H9 (cell line): ENCODE results near the gene CAPN12. TPM values are rescaled to one million over a fixed set of nuclear protein-coding genes. Genes with fewer than 3 reads are reported as not detected.

Experiments used
- DNase-seq: peaks from one replicate; pipeline ENCODE4 v3.0.0-alpha.2; 2017
- H2AFZ ChIP-seq: one replicate; pipeline ENCODE4 v1.6.1; 2013; ENCODE audit warnings: mild to moderate bottlenecking, low read length, control low read depth, moderate library complexity
- H2AK5ac ChIP-seq: 2 replicates; pipeline ENCODE4 v1.6.1; 2013; ENCODE audit warnings: low read length, control low read depth, mixed read lengths; ENCODE audit not compliant: insufficient read length
- H2BK120ac ChIP-seq: one replicate; pipeline ENCODE4 v1.6.1; 2013; ENCODE audit warnings: low read depth, mild to moderate bottlenecking, low read length, control low read depth, inconsistent platforms; ENCODE audit not compliant: poor library complexity, severe bottlenecking
- H2BK12ac ChIP-seq: 2 replicates; pipeline ENCODE4 v1.6.1; 2013; ENCODE audit warnings: low read length, control low read depth, mixed read lengths, low read depth; ENCODE audit not compliant: insufficient read length
- H2BK15ac ChIP-seq: 2 replicates; pipeline ENCODE4 v1.6.1; 2013; ENCODE audit warnings: low read depth, low read length, control low read depth
- H2BK20ac ChIP-seq: one replicate; pipeline ENCODE4 v1.6.1; 2013; ENCODE audit warnings: low read depth, mild to moderate bottlenecking, low read length, control low read depth, inconsistent platforms; ENCODE audit not compliant: poor library complexity, severe bottlenecking
- H2BK5ac ChIP-seq: 2 replicates; pipeline ENCODE4 v1.6.1; 2013; ENCODE audit warnings: low read length, control low read depth, mixed read lengths; ENCODE audit not compliant: insufficient read length
- H3K14ac ChIP-seq: 2 replicates; pipeline ENCODE4 v1.6.1; 2013; ENCODE audit warnings: low read length, control low read depth; ENCODE audit not compliant: insufficient read depth
- H3K18ac ChIP-seq: 2 replicates; pipeline ENCODE4 v1.6.1; 2013; ENCODE audit warnings: low read depth, mild to moderate bottlenecking, mixed read lengths, low read length, control low read depth; ENCODE audit not compliant: insufficient read length
- H3K23ac ChIP-seq: 2 replicates; pipeline ENCODE4 v1.6.1; 2013; ENCODE audit warnings: low read length, control low read depth, mixed read lengths, low read depth; ENCODE audit not compliant: insufficient read length
- H3K23me2 ChIP-seq: 2 replicates; pipeline ENCODE4 v1.6.1; 2013; ENCODE audit warnings: low read depth, mild to moderate bottlenecking, mixed read lengths, low read length, control low read depth; ENCODE audit not compliant: insufficient read length, poor library complexity, severe bottlenecking
- H3K27ac ChIP-seq: 2 replicates; pipeline ENCODE4 v1.5.1; 2013; ENCODE audit warnings: low read length, control low read depth, mixed read lengths, low read depth; ENCODE audit not compliant: insufficient read length
- H3K27me3 ChIP-seq: 2 replicates; pipeline ENCODE4 v1.6.1; 2013; ENCODE audit warnings: low read length, control low read depth, inconsistent platforms; ENCODE audit not compliant: insufficient read depth
- H3K4ac ChIP-seq: 2 replicates; pipeline ENCODE4 v1.6.1; 2013; ENCODE audit warnings: low read depth, mild to moderate bottlenecking, control low read depth, inconsistent platforms, low read length, moderate library complexity
- H3K4me1 ChIP-seq: 2 replicates; pipeline ENCODE4 v1.6.1; 2013; ENCODE audit warnings: low read length, control low read depth, inconsistent platforms; ENCODE audit not compliant: insufficient read depth
- H3K4me2 ChIP-seq: 2 replicates; pipeline ENCODE4 v1.6.1; 2013; ENCODE audit warnings: low read length, control low read depth, mixed read lengths; ENCODE audit not compliant: insufficient read length, insufficient read depth
- H3K56ac ChIP-seq: 2 replicates; pipeline ENCODE4 v1.6.1; 2013; ENCODE audit warnings: low read depth, mild to moderate bottlenecking, mixed read lengths, low read length, control low read depth; ENCODE audit not compliant: insufficient read length
- H3K79me1 ChIP-seq: 2 replicates; pipeline ENCODE4 v1.6.1; 2013; ENCODE audit warnings: low read depth, mild to moderate bottlenecking, moderate library complexity, low read length, control low read depth, inconsistent platforms; ENCODE audit not compliant: insufficient read depth, poor library complexity, severe bottlenecking
- H3K79me2 ChIP-seq: 2 replicates; pipeline ENCODE4 v1.6.1; 2013; ENCODE audit warnings: low read length, control low read depth, inconsistent platforms; ENCODE audit not compliant: insufficient read depth
- H3K9ac ChIP-seq: 2 replicates; pipeline ENCODE4 v1.6.1; 2013; ENCODE audit warnings: low read length, control low read depth, mixed read lengths; ENCODE audit not compliant: insufficient read length; ENCODE audit errors: extremely low read depth
- H3K9me3 ChIP-seq: one replicate; pipeline ENCODE4 v1.6.1; 2013; ENCODE audit warnings: low read depth, low read length, inconsistent platforms; ENCODE audit not compliant: control insufficient read depth
- H3T11ph ChIP-seq: one replicate; pipeline ENCODE4 v1.6.1; 2013; ENCODE audit warnings: mild to moderate bottlenecking, low read length, control low read depth, inconsistent platforms
- H4K20me1 ChIP-seq: one replicate; pipeline ENCODE4 v1.6.1; 2013; ENCODE audit not compliant: control insufficient read depth, insufficient read length, insufficient read depth
- H4K5ac ChIP-seq: 2 replicates; pipeline ENCODE4 v1.6.1; 2013; ENCODE audit warnings: low read depth, mild to moderate bottlenecking, mixed read lengths, low read length, control low read depth; ENCODE audit not compliant: insufficient read length
- H4K8ac ChIP-seq: replicated peaks from 2 replicates; pipeline ENCODE4 v1.6.1; 2013; ENCODE audit warnings: low read length, control low read depth, mixed read lengths, low read depth; ENCODE audit not compliant: insufficient read length
- H4K91ac ChIP-seq: 2 replicates; pipeline ENCODE4 v1.6.1; 2013; ENCODE audit warnings: low read depth, mild to moderate bottlenecking, moderate library complexity, mixed read lengths, low read length, control low read depth; ENCODE audit not compliant: insufficient read length
- H3K27ac Mint-ChIP-seq, 3 experiments: 2 replicates in 2 of 3; 3 replicates in 1 of 3; pipeline ENCODE4 v1.8.0; 2020 to 2021; ENCODE audit warnings: mixed read lengths in 3 of 3, mild to moderate bottlenecking in 1 of 3, moderate library complexity in 1 of 3
- H3K27me3 Mint-ChIP-seq: 2 replicates; pipeline ENCODE4 v1.8.0; 2021; ENCODE audit warnings: low read depth, mild to moderate bottlenecking, moderate library complexity, mixed read lengths
- H3K36me3 Mint-ChIP-seq, 3 experiments: 2 replicates in 2 of 3; 3 replicates in 1 of 3; pipeline ENCODE4 v1.8.0; 2020 to 2021; ENCODE audit warnings: low read depth in 3 of 3, mixed read lengths in 3 of 3; ENCODE audit not compliant: insufficient read depth in 1 of 3
- H3K4me1 Mint-ChIP-seq, 2 experiments: 2 replicates each; pipeline ENCODE4 v1.8.0; 2020; ENCODE audit warnings: mixed read lengths in 2 of 2
- H3K4me3 Mint-ChIP-seq, 2 experiments: 2 replicates in 1 of 2; 3 replicates in 1 of 2; pipeline ENCODE4 v1.8.0; 2020 to 2021; ENCODE audit warnings: mild to moderate bottlenecking in 2 of 2, mixed read lengths in 2 of 2, moderate library complexity in 1 of 2
- H3K9me3 Mint-ChIP-seq, 2 experiments: 2 replicates in 1 of 2; 3 replicates in 1 of 2; pipeline ENCODE4 v1.8.0; 2020; ENCODE audit warnings: mild to moderate bottlenecking in 2 of 2, mixed read lengths in 2 of 2, moderate library complexity in 1 of 2
- CTCF ChIP-seq: fragments of 200-600 bp; sonication (generic); conservative IDR thresholded peaks from 3 replicates; pipeline ENCODE4 v1.8.0; 2021; ENCODE audit warnings: antibody characterized with exemption, mild to moderate bottlenecking
- WGBS: extraction: QIAGEN DNeasy Blood & Tissue Kit; methylation state at CpG from one replicate; pipeline ENCODE4 v1.1.7; 2013; ENCODE audit warnings: missing lambda C conversion rate, low lambda C conversion rate, mixed read lengths; ENCODE audit not compliant: insufficient read length; ENCODE audit errors: extremely low coverage; 5-methylcytosine and 5-hydroxymethylcytosine counted together
- total RNA-seq: library from RNA; stranded (reverse); gene quantifications from 2 replicates; pipeline ENCODE4 v1.2.1, GENCODE V29; 2021

Gene CAPN12
- total RNA-seq, 1 experiment from 2014 or later: 10.5 TPM

DNA sequence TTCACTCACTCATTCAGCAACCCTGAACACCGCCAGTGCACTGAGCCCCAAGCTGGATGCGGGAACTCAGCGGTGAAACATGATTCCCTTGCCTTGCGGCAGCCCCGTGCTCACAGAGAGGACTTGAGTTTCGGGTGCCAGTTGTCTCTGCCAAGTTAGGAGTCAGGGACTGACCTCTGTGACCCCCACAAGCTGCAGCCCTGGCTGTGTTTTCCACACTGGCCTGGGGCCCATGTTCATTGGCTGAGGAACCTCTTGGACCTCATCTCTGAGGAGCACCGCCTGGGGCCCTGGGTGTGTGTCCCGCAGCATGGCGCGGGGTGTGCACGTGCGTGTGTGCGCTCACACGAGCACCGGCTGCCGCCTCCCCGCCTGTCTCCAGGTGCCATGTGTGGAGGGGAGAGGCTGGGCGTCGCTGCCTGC is 31.0 kb downstream of the CAPN12 start:
- no peaks in the 10 kb centered on the region for H3K23me2 ChIP-seq
- no peak overlapping the region for H3K18ac ChIP-seq
- no peak overlapping the region for H4K91ac ChIP-seq
- H2BK120ac ChIP-seq: no peak overlapping the region
- no peak overlapping the region for H2AK5ac ChIP-seq
- no peaks in the 10 kb centered on the region for H3K9me3 Mint-ChIP-seq
- no peaks in the 10 kb centered on the region for H3K4me1 ChIP-seq
- no peak overlapping the region for H4K5ac ChIP-seq
- peak overlapping the region in 2 of 3 experiments; percentile 80 to 88; a peak in 3 of 7 replicates for H3K27ac Mint-ChIP-seq
- DNase-seq: no peak
- H2BK5ac ChIP-seq: no peak overlapping the region
- H4K8ac ChIP-seq: no peak overlapping the region
- H3K27me3 ChIP-seq: no peaks in the 10 kb centered on the region
- H3K56ac ChIP-seq: no peak overlapping the region
- no peak overlapping the region for H2BK20ac ChIP-seq
- no peaks in the 10 kb centered on the region for H3K79me2 ChIP-seq
- H3K9ac ChIP-seq: no peak overlapping the region
- no peaks in the 10 kb centered on the region for H4K20me1 ChIP-seq
- H3K27me3 Mint-ChIP-seq: no peaks in the 10 kb centered on the region; the same call in 1 of the 2 replicates
- no peak overlapping the region for H2AFZ ChIP-seq
- no peak overlapping the region for H3K4me3 Mint-ChIP-seq
- TF ChIP-seq CTCF: no peak
- no peak overlapping the region for H3K4ac ChIP-seq
- no peak overlapping the region for H3T11ph ChIP-seq
- no peak overlapping the region for H2BK15ac ChIP-seq
- no peaks in the 10 kb centered on the region for H3K9me3 ChIP-seq
- H3K79me1 ChIP-seq: no peaks in the 10 kb centered on the region
- no peak overlapping the region for H3K14ac ChIP-seq
- no peak overlapping the region for H3K23ac ChIP-seq
- WGBS: no CpG with 5 or more reads among the region's 19 CpGs
- H3K36me3 Mint-ChIP-seq: peaks cover 37 to 79% (median 71%) of the 10 kb centered on the region in 3 experiments; a peak in 6 of 7 replicates
- H3K27ac ChIP-seq: no peak overlapping the region
- no peak overlapping the region for H3K4me2 ChIP-seq
- no peak overlapping the region for H2BK12ac ChIP-seq
- no peaks in the 10 kb centered on the region for H3K4me1 Mint-ChIP-seq
